ENCODE data around the gene ROMO1. TPM values are rescaled to one million over a fixed set of nuclear protein-coding genes. Genes with fewer than 3 reads are reported as not detected.

Gene ROMO1
- total and polyA plus RNA-seq, 2 of the 8 experiments (the other 6 are each of a cell fraction or from before 2014, with no cell fraction given): 164 to 702 TPM

DNA sequence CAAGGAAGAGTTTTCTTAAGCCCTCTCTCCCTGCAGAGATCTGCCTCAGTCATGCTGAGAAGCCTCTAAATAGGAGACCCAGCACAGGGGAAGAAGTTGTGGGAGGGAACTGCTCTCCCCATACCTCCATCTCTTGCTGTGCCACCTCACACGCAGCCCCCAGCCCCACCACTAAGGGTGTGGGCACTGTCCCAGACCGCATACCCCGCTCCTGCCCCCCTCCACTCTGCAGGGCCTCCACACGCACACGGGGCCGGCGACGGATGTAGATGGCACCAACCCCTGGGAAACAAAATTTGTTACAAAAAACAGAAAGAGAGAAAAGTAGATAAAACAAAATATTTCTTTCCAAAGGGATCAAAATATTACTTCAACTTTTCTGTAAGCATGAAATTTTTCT lies 24.3 kb upstream of the ROMO1 start:
- FAIRE-seq (no peak), DNase-seq (ENCODE audit: low read depth in 1 of 2, low spot score in 2 of 2) (no peak)
- no peak overlapping the region for H3K4me3 ChIP-seq (ENCODE audit: extremely low read depth in 1 of 4, insufficient read depth in 2 of 4, low read depth in 3 of 4, low read length in 4 of 4)
- H2BK20ac ChIP-seq (ENCODE audit: low read length): no peak overlapping the region
- H3K4ac ChIP-seq (replicated peaks; ENCODE audit: insufficient read length, low read depth, low read length): no peak overlapping the region
- POLR2A ChIA-PET (ENCODE audit: partially characterized antibody): interaction anchor here (0.9 to 2.4 kb wide), 3 partner anchors 10 to 28 kb away, joined by 3 to 11 read pairs (median 3); no protein-coding TSS in a partner anchor
- no peak overlapping the region for H3K4me2 ChIP-seq (ENCODE audit: insufficient read depth in 1 of 2, low read depth in 2 of 2, low read length in 2 of 2)
- H3K79me1 ChIP-seq (ENCODE audit: low read depth, low read length): no peaks in the 10 kb centered on the region
- no peak overlapping the region for H3K56ac ChIP-seq (replicated peaks; ENCODE audit: insufficient read length, low read depth, low read length)
- H2BK5ac ChIP-seq (ENCODE audit: low read depth, low read length): no peak overlapping the region
- peaks cover 0 to 11% (median 6%) of the 10 kb centered on the region in 4 experiments; a peak in 5 of 8 replicates for H3K36me3 ChIP-seq (ENCODE audit: control insufficient read depth in 2 of 4, insufficient read depth in 4 of 4, low read length in 3 of 4)
- H3K14ac ChIP-seq (ENCODE audit: insufficient read length): no peak overlapping the region
- H2BK120ac ChIP-seq (replicated peaks; ENCODE audit: low read depth, low read length): no peak overlapping the region
- no peaks in the 10 kb centered on the region for H3K4me1 ChIP-seq (replicated peaks in 1 of 4; ENCODE audit: control insufficient read depth in 3 of 4, insufficient read depth in 4 of 4, low read length in 3 of 4)
- no peak overlapping the region for H4K91ac ChIP-seq (replicated peaks; ENCODE audit: insufficient read length, low read length)
- H4K20me1 ChIP-seq (replicated peaks in 1 of 2; ENCODE audit: control insufficient read depth in 1 of 2, insufficient read depth in 2 of 2, low read length in 2 of 2): no peaks in the 10 kb centered on the region
- H2AK5ac ChIP-seq (ENCODE audit: low read depth, low read length): no peak overlapping the region
- CTCF ChIA-PET (ENCODE audit: partially characterized antibody): interaction anchor here (1.2 kb wide), 1 partner anchor 316 kb away, joined by 3 read pairs; no protein-coding TSS in a partner anchor
- no peaks in the 10 kb centered on the region for H3K9me3 ChIP-seq (ENCODE audit: insufficient read depth in 2 of 2, low read depth in 1 of 2, low read length in 1 of 2)
- WGBS, 2 experiments (ENCODE audit: extremely low coverage in 1 of 2, insufficient coverage in 1 of 2, insufficient read length in 1 of 2, insufficient replicate concordance in 2 of 2, low coverage in 1 of 2, low lambda C conversion rate in 2 of 2, missing lambda C conversion rate in 1 of 2): 90% methylated on average over 8 of the region's 8 CpGs; no CpG with 5 or more reads in 1 of the 2 experiments
- no peaks in the 10 kb centered on the region for H3K79me2 ChIP-seq (ENCODE audit: control insufficient read depth in 1 of 2, insufficient read depth in 2 of 2, low read length in 2 of 2)
- H2BK12ac ChIP-seq (ENCODE audit: low read depth, low read length): no peak overlapping the region
- no peaks in the 10 kb centered on the region for H3K23me2 ChIP-seq (ENCODE audit: low read depth, low read length)
- H2AFZ ChIP-seq (ENCODE audit: low read length): no peak overlapping the region
- H3K18ac ChIP-seq (ENCODE audit: extremely low read depth, low read length): no peak overlapping the region
- H3K23ac ChIP-seq (ENCODE audit: insufficient read length): no peak overlapping the region
- H3K27me3 ChIP-seq (replicated peaks in 1 of 4; ENCODE audit: control insufficient read depth in 3 of 4, extremely low read depth in 1 of 4, insufficient read depth in 3 of 4, low read length in 3 of 4): no peaks in the 10 kb centered on the region
- no peak overlapping the region for H4K5ac ChIP-seq (ENCODE audit: insufficient read length, low read depth, low read length)
- H3K27ac ChIP-seq (ENCODE audit: low read depth, low read length): no peak overlapping the region
- no peak overlapping the region for H2BK15ac ChIP-seq (ENCODE audit: low read length)
- H4K8ac ChIP-seq (ENCODE audit: extremely low read depth, insufficient read depth, low read length): no peak overlapping the region; the same call in 1 of the 2 replicates
- no peak overlapping the region for H3K9ac ChIP-seq (replicated peaks in 1 of 4; ENCODE audit: extremely low read depth in 1 of 4, low read depth in 3 of 4, low read length in 3 of 4)
- TF ChIP-seq, protein P1, sequence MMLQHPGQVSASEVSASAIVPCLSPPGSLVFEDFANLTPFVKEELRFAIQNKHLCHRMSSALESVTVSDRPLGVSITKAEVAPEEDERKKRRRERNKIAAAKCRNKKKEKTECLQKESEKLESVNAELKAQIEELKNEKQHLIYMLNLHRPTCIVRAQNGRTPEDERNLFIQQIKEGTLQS (IDR thresholded peaks at IDR 0.05; ENCODE audit: insufficient read depth, low read depth, low read length): no peak
- no peak for TF ChIP-seq CEBPB (IDR thresholded peaks at IDR 0.05; ENCODE audit: low read depth, low read length)
- no peak for TF ChIP-seq CBX8 (IDR thresholded peaks at IDR 0.05; ENCODE audit: borderline replicate concordance, low read depth, low read length)
- TF ChIP-seq POLR2A (IDR thresholded peaks at IDR 0.05; ENCODE audit: control extremely low read depth in 1 of 2, low read depth in 2 of 2, low read length in 2 of 2): no peak
